Large intestine (tissue), 3 donors: ENCODE measurements around the gene USP6NL. TPM values are rescaled to one million over a fixed set of nuclear protein-coding genes. Genes with fewer than 3 reads are reported as not detected.

Experiments
- DNase-seq, 2 donors: peaks; one replicate each; pipeline versions ENCODE4 v3.0.0 to v3.0.0-alpha.2; 2013
- H3K27ac ChIP-seq: one replicate; pipeline ENCODE4 v1.5.1; 2013; ENCODE audit warnings: low read length
- H3K27me3 ChIP-seq: 2 replicates; pipeline ENCODE4 v1.6.1; 2013; ENCODE audit warnings: low read length; ENCODE audit not compliant: control insufficient read depth, insufficient read depth
- H3K36me3 ChIP-seq: 2 replicates; pipeline ENCODE4 v1.6.1; 2013; ENCODE audit warnings: low read length; ENCODE audit not compliant: control insufficient read depth, insufficient read depth
- H3K4me1 ChIP-seq: one replicate; pipeline ENCODE4 v1.6.1; 2013; ENCODE audit warnings: low read length; ENCODE audit not compliant: control insufficient read depth, insufficient read depth
- H3K4me3 ChIP-seq: one replicate; pipeline ENCODE4 v1.5.1; 2013; ENCODE audit warnings: low read length
- H3K9me3 ChIP-seq: one replicate; pipeline ENCODE4 v1.6.1; 2013; ENCODE audit warnings: mild to moderate bottlenecking, low read depth, low read length, moderate library complexity; ENCODE audit not compliant: control insufficient read depth
- WGBS: methylation state at CpG from one replicate; pipeline ENCODE4 v1.1.5; 2013; ENCODE audit warnings: low lambda C conversion rate; ENCODE audit not compliant: insufficient coverage; 5-methylcytosine and 5-hydroxymethylcytosine counted together
- polyA plus RNA-seq: library from polyadenylated mRNA; unstranded; fragments of 120-200 nt; gene quantifications from one replicate; pipeline ENCODE4 v1.2.1, GENCODE V29; 2013

USP6NL gene
- polyA plus RNA-seq, 1 donor, result 20.4 TPM

DNA sequence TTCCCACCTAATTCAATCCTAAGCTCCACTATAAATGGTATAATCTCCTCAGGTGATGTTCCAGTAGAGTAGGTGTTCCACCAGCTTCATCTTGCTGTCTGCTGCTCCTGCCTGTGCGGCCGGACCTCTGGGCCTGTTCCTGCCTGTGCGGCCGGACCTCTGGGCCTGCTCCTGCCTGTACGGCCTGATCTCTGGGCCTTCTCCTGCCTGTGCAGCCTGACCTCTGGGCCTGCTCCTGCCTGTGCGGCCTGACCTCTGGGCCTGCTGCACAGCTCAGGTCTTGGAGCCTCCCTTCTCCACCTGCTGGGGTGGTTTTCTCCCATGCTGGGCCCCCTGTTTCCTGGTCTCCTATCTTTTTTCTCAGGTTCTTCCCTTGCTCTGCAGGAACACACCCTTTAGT lies 117.8 kb downstream of the USP6NL start:
- no peaks in the 10 kb centered on the region for H3K27me3 ChIP-seq
- H3K4me3 ChIP-seq, result no peak overlapping the region
- DNase-seq, result no peak
- H3K4me1 ChIP-seq, result peaks cover 2% of the 10 kb centered on the region
- H3K27ac ChIP-seq, result no peak overlapping the region
- WGBS, result 100% methylated on average over 1 of the region's 6 CpGs
- H3K9me3 ChIP-seq, result peaks cover 4% of the 10 kb centered on the region
- H3K36me3 ChIP-seq, result peaks cover 42% of the 10 kb centered on the region

GRCh38 chr10:11491087-11491486 lies 120.4 kb downstream of the USP6NL start:
- DNase-seq, result no peak
- no CpG with 5 or more reads among the region's 2 CpGs for WGBS
- Histone ChIP-seq H3K4me1 (peaks cover 2% of the 10 kb centered on the region), H3K36me3 (peaks cover 48% of the 10 kb centered on the region), H3K4me3 (no peak overlapping the region), H3K9me3 (peaks cover 4% of the 10 kb centered on the region), H3K27me3 (no peaks in the 10 kb centered on the region), H3K27ac (no peak overlapping the region)

- WGBS, result 100% methylated on average over 1 of the region's 2 CpGs
- peaks cover 2% of the 10 kb centered on the region for H3K4me1 ChIP-seq
- H3K4me3 ChIP-seq, result no peak overlapping the region
- H3K27ac ChIP-seq, result no peak overlapping the region
- no peak for DNase-seq
- H3K9me3 ChIP-seq, result peaks cover 4% of the 10 kb centered on the region
- no peaks in the 10 kb centered on the region for H3K27me3 ChIP-seq
- H3K36me3 ChIP-seq, result peaks cover 47% of the 10 kb centered on the region
Measured at GRCh38 chr10:11489591-11489990, 121.9 kb downstream of the USP6NL start.

GRCh38 chr10:11488126-11488525 lies 123.3 kb downstream of the USP6NL start:
- H3K36me3 ChIP-seq, result peaks cover 44% of the 10 kb centered on the region

DNA sequence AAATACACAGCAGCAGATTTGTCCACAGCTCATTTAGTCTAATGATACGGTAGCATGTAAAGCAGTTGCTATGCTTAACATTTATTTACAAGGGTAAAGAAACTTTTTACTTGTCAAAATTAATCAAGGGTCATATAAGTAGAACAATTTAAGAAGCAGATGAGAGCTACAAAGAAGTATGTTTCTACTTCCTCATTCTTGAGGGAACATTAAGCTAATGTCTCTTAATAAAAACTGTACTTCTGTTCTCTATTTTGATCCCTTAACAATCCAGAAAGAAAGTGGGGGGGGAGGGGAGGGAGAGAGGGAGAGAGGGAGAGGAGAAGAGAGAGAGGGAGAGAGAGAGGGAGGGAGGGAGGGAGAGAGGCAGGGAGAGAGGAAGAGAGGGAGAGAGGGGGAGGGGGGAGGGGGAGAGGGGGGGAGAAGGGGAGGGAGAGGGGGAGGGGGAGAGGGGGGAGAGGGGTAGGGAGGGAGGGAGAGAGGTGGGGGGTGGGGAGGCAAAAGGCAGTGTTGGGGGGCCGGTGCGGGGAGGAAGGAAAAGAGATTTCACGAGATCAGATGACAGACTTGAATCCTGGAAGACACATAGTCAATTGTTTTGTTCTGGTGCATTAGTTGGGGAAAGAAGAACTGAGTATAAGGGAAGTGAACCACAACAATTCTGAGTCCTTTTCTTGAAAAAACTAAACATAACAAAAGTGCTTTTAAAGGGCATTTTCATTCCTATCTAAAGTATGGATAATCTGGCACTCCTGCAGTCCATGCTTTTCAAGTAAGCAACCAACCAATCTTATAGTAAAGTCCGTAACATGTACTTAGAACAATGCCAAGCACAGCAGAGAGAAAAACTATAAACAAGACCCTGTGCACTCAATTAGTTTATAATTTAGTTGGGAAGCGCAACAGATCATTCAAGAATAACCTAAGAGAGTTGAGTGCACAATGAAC lies 128.0 kb downstream of the USP6NL start:
- Histone ChIP-seq H3K4me3 (no peak overlapping the region), H3K27ac (no peak overlapping the region), H3K36me3 (peaks cover 41% of the 10 kb centered on the region), H3K4me1 (no peaks in the 10 kb centered on the region), H3K27me3 (no peaks in the 10 kb centered on the region), H3K9me3 (no peaks in the 10 kb centered on the region)
- WGBS, result 100% methylated on average over 1 of the region's 6 CpGs
- no peak for DNase-seq

More at GRCh38 chr10:11488126-11488525, 123.3 kb downstream of the USP6NL start:
- no peak for DNase-seq
- Histone ChIP-seq H3K9me3 (no peaks in the 10 kb centered on the region), H3K4me3 (no peak overlapping the region), H3K27ac (no peak overlapping the region), H3K4me1 (peaks cover 2% of the 10 kb centered on the region), H3K27me3 (no peaks in the 10 kb centered on the region)
- WGBS, result no CpG with 5 or more reads among the region's 4 CpGs

DNA sequence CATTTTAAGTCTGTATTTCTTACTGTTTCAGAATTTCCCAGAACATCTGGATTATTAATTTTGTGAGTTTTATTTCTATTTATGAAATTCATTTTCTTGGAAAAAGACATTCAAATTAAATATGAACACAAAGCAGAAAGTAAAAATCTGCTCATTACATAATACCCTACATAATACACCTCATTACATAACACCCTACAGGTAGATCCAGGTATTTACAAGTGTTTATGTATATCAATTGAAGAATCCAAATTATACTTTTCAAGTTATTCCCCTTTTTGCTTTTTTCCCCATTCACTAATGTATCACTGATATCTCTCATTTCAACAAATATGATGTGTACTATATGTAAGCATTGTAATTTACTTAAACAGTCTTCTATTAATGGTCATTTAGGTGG lies 129.1 kb downstream of the USP6NL start:
- Histone ChIP-seq H3K27ac (no peak overlapping the region), H3K4me1 (no peaks in the 10 kb centered on the region), H3K27me3 (no peaks in the 10 kb centered on the region), H3K4me3 (no peak overlapping the region), H3K36me3 (peaks cover 38% of the 10 kb centered on the region), H3K9me3 (no peaks in the 10 kb centered on the region)
- no peak for DNase-seq

DNA sequence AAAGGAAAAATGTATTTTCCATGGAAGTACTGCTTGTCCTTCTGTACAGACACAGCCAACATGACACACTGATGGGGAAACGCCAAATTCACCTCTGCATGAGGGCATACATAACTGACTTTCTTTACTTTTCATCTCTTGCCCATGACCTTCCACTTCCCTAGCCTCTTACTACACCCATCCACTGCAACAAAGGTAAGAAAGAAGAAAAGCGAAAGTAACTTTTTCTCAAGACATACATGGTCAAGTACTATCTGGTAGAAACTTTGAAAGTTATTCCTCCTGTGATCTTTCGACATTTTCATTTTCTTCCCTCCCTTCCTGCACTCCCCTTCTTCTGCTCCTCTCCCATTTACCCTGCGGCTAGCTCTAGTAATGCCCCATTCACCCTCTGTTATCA lies 130.8 kb downstream of the USP6NL start:
- H3K4me1 ChIP-seq, result no peaks in the 10 kb centered on the region
- no peaks in the 10 kb centered on the region for H3K9me3 ChIP-seq
- H3K36me3 ChIP-seq, result peaks cover 43% of the 10 kb centered on the region
- no peak overlapping the region for H3K4me3 ChIP-seq
- WGBS, result 100% methylated on average over 4 of the region's 4 CpGs
- DNase-seq, result no peak
- no peak overlapping the region for H3K27ac ChIP-seq
- H3K27me3 ChIP-seq, result no peaks in the 10 kb centered on the region

- Histone ChIP-seq H3K4me3 (no peak overlapping the region), H3K27ac (no peak overlapping the region), H3K36me3 (peaks cover 41% of the 10 kb centered on the region), H3K9me3 (no peaks in the 10 kb centered on the region), H3K4me1 (no peaks in the 10 kb centered on the region), H3K27me3 (no peaks in the 10 kb centered on the region)
- WGBS, result no CpG with 5 or more reads among the region's 7 CpGs
- no peak for DNase-seq
Measured at GRCh38 chr10:11479300-11479699, 132.2 kb downstream of the USP6NL start.

DNA sequence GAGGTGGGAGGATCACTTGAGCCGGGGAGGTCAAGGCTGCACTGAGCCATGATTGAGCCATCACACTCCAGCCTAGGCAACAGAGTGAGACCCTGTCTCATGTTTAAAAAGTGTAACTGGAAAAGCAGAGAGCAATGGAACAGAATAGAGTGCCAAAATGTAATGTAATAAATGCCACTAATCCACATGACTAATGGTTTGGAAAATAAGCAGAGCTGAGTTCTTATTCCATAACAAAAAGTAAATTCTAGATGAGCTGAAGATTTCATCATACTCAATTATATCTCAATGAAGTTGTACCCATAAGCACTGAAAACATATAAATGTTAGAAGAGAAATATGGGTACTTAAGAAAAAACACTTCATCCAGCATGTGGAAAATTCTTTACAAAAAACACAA lies 132.6 kb downstream of the USP6NL start:
- peaks cover 40% of the 10 kb centered on the region for H3K36me3 ChIP-seq
- no peaks in the 10 kb centered on the region for H3K4me1 ChIP-seq
- no peak for DNase-seq
- H3K4me3 ChIP-seq, result no peak overlapping the region
- H3K9me3 ChIP-seq, result no peaks in the 10 kb centered on the region
- no peak overlapping the region for H3K27ac ChIP-seq
- no CpG with 5 or more reads among the region's 1 CpG for WGBS
- H3K27me3 ChIP-seq, result no peaks in the 10 kb centered on the region

DNA sequence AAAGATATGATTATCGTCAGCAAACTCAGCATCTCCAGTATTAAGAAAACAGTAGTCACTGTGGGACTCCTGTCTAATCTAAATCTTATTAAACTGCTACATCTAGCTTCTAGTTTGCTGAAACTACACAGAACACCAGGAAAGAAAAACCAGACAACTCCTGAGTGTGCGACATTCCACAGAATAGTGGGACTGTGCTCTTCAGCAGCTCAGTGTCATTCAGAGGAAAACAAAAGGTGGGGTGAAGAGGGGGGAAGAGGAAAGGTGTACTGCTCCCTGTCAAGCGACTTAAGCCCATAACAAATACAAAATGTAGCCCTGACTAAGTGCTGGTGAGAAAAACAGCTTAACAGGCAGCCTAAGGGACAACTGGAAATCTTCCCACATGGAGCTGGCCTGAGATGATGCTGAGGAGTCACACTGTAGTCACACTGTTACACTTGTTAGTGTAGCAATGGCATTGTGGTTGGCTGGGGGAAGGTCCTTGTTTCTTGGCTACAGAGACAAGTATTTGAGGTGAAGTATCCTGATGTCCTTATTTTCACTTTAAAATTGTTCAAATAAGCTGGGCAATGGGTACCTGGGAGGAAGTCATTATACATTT lies 135.5 kb downstream of the USP6NL start:
- DNase-seq, result no peak
- H3K4me3 ChIP-seq, result no peak overlapping the region
- no peak overlapping the region for H3K27ac ChIP-seq
- no peaks in the 10 kb centered on the region for H3K4me1 ChIP-seq
- H3K27me3 ChIP-seq, result no peaks in the 10 kb centered on the region
- H3K9me3 ChIP-seq, result no peaks in the 10 kb centered on the region
- peaks cover 31% of the 10 kb centered on the region for H3K36me3 ChIP-seq
- no CpG with 5 or more reads among the region's 3 CpGs for WGBS
